Stimulated activated CD8-positive, alpha-beta memory T cell treated with anti-CD3 and anti-CD28 coated beads, Interleukin-7, amount 100 ng/mL, for 24 hours (primary cell): ENCODE measurements around the gene CDK6.
"Not testable (repeated sequence)": the region's sequence is repeated elsewhere in the genome, so short reads cannot be mapped to it uniquely, and the experiment has no call there.

Experiments used
- DNase-seq: peaks from one replicate; pipeline ENCODE4 v3.0.0-alpha.2; 2020; ENCODE audit warnings: low read depth

CDK6 gene

GRCh38 chr7:92761391-92762097, 74.8 kb downstream of the CDK6 start:
- DNase-seq: no peak

GRCh38 chr7:92758796-92759431, 77.5 kb downstream of the CDK6 start:
- DNase-seq: no peak

GRCh38 chr7:92757311-92757910, 79.0 kb downstream of the CDK6 start:
- DNase-seq: not testable (repeated sequence)

- no peak for DNase-seq
Measured at GRCh38 chr7:92755680-92756079, 80.7 kb downstream of the CDK6 start.

- DNase-seq: no peak
Measured at GRCh38 chr7:92754919-92755581, 81.3 kb downstream of the CDK6 start.

GRCh38 chr7:92753614-92754013, 82.8 kb downstream of the CDK6 start:
- DNase-seq: no peak

GRCh38 chr7:92751902-92752901, 84.2 kb downstream of the CDK6 start:
- DNase-seq: no peak

GRCh38 chr7:92750946-92751345, 85.4 kb downstream of the CDK6 start:
- no peak for DNase-seq

- no peak for DNase-seq
Measured at GRCh38 chr7:92750447-92750839, 85.9 kb downstream of the CDK6 start.

- DNase-seq: no peak
Measured at GRCh38 chr7:92749832-92750446, 86.4 kb downstream of the CDK6 start.

GRCh38 chr7:92749327-92749755, 87.0 kb downstream of the CDK6 start:
- DNase-seq: no peak

GRCh38 chr7:92748495-92748894, 87.9 kb downstream of the CDK6 start:
- no peak for DNase-seq

- DNase-seq: no peak
Measured at GRCh38 chr7:92747041-92747835, 89.1 kb downstream of the CDK6 start.

GRCh38 chr7:92745241-92745640, 91.1 kb downstream of the CDK6 start:
- DNase-seq: no peak

- DNase-seq: not testable (repeated sequence)
Measured at GRCh38 chr7:92744180-92744579, 92.2 kb downstream of the CDK6 start.

GRCh38 chr7:92742186-92742585, 94.2 kb downstream of the CDK6 start:
- DNase-seq: no peak

GRCh38 chr7:92740700-92741126, 95.7 kb downstream of the CDK6 start:
- no peak for DNase-seq

- no peak for DNase-seq
Measured at GRCh38 chr7:92740134-92740533, 96.2 kb downstream of the CDK6 start.

GRCh38 chr7:92739091-92739490, 97.3 kb downstream of the CDK6 start:
- DNase-seq: no peak

GRCh38 chr7:92737706-92738105, 98.7 kb downstream of the CDK6 start:
- DNase-seq: no peak
